Measurements from ENCODE around the gene MAPK8IP3. TPM values are rescaled to one million over a fixed set of nuclear protein-coding genes. Genes with fewer than 3 reads are reported as not detected.
A peak's percentile ranks its signal among the peaks of the same experiment; 100 is the strongest.
"Not testable (repeated sequence)": the region's sequence is repeated elsewhere in the genome, so short reads cannot be mapped to it uniquely, and the experiment has no call there.

The MAPK8IP3 gene
- polyA plus RNA-seq, 3 donors, result 28.6 to 39.6 (median 36.3) TPM

DNA sequence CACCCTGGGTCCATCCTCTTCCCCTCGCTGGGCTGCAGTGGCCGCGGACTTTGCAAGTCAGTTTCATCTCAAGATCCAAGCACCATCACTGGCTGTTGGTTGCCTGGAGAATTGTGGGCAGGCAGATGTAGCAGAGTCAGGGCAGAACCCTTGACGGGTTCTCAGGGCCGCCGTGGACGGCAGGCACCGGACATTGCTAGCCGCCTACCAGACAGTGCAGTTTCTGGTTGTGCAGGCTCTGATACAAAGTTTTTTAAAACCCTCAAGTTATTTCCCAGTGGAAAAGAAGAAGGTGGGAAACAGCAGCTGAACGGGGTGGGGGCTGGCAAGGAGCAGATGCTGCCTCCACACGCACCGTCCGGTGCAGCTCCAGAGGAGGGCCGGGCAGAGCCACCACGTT is 3.4 kb downstream of the MAPK8IP3 start:
- DNase-seq (ENCODE audit: low read depth in 3 of 3, low spot score in 2 of 3), result no peak

DNA sequence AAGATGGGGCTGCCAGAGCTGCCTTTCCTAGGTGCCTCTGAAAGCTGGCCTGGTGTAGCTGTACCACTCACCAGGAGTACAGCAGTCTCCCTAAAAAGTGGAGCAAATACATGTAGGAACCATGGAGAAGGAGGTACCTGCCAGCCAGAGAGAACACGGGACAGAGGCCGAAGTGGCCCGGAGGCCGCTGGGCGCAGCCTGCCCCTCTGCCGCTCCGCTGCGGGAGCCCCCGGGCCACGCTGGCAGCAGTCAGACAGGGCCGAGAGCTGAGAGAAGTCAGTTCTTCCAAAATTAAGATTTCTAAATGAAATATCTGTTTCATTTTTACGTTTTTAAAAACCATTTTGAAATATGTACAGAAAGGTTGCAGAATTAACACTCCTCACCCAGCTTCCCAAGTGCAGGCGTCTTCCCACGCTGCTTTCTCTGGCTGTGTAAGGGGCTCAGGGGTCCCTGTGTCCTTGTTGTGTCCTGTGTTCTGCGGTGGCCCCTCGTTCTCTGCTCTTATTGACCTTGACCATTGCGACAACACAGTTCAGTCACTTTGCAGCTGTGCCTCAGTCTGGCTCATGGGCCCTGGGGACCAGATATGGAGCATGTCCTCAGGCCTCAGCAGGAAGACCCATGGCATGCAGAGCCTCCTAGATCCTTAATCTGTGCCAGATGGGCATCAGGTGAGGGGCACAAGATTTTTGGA is 5.0 kb downstream of the MAPK8IP3 start:
- DNase-seq (ENCODE audit: low read depth in 3 of 3, low spot score in 2 of 3), result no peak

DNA sequence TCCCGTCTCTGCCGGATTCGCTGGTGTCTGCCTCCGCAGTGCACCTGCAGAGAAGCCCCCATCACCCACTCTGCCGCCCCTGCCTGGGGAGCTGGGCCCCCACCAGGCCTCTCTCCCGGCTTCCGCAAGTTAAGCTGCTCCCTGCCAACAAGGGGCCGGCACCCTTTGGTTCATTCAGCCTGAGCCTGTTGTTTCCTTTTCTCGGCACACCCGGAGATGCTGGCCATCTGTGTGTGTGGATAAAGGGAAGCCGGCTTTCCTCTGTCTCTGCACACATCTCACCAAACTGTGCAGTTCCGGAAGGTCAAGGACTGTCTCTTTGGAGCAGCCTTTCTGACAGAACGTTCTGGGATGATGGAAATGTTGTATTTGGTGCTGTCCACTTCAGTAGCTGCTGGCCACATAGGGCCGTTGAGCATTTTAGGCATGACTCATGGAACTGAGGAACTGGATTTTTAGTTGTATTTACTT is 6.8 kb downstream of the MAPK8IP3 start:
- DNase-seq (ENCODE audit: low read depth in 3 of 3, low spot score in 2 of 3), result no peak

DNA sequence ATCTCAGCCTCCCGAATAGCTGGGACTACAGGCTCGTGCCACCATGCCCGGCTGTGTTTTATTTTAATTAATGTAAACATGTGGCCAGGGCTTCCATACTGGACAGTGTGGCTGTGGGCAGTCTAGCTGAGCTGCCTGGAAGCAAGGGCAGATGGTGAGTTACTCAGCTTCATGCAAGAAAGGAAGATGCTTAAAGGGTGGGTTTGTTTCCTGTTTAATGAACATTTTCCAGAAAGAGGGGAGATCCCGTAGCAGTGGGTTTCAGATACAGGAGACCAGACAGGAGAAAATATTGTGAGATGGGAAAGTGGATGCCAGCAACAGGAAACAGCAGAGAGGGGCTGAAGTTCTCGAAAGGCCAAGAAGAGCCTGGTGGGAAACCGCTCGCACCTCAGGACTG is 7.3 kb downstream of the MAPK8IP3 start:
- DNase-seq (ENCODE audit: low read depth in 3 of 3, low spot score in 2 of 3), result no peak

DNA sequence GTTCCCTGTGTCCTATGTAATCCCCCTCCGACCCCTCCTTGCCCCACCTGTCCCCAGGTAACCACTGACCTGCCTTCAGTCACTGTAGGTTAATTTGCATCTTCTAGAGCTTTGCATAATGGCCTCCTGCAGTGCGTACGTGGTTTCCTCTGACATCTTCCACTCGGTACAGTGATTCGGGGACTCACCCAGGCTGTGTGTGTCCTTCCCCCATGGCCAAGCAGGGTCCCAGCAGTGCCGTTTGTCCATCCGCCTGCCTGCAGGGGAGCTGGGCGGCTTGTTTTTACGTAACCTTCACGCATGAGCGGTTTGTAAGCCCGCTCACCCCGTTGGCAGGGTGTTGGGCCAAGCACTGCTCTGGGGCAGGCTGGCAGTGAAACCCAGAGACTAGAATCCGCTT is 7.9 kb downstream of the MAPK8IP3 start:
- DNase-seq (ENCODE audit: low read depth in 3 of 3, low spot score in 2 of 3), result peak in 1 of 3 donors; percentile 17

DNA sequence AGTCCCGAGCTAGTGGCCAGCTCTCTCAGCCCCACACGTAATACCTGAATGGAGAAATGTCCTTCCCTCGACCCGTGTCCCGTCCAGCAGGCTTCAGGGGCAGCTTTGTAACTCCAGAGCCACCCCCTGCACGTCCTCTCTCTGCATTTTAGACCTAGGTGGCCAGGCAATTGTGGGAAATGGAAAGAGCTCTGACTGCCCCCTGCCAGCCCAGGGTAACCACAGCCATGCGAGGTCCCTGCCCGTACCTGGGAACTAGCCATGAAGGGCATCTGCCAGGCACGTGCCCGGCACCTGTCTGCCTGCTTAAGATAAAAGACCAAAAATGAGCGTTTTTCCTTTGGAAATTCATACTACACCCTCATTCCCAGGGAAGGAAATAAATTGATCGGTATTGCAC is 9.2 kb downstream of the MAPK8IP3 start:
- no peak for DNase-seq (ENCODE audit: low read depth in 3 of 3, low spot score in 2 of 3)

DNA sequence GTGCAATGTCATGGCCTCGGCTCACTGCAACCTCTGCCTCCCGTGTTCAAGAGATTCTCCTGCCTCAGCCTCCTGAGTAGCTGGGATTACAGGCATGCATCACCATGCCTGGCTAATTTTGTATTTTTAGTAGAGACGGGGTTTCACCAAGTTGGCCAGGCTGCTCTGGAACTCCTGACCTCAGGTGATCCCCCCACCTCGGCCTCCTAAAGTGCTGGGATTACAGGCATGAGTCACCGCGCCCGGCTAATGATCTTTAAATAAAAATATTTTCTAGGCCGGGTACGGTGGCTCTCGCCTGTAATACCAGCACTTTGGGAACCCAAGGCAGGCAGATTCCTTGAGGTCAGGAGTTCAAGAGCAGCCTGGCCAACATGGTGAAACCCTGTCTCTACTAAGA is 12.2 kb downstream of the MAPK8IP3 start:
- not testable (repeated sequence) for DNase-seq (ENCODE audit: low read depth in 3 of 3, low spot score in 2 of 3)

DNA sequence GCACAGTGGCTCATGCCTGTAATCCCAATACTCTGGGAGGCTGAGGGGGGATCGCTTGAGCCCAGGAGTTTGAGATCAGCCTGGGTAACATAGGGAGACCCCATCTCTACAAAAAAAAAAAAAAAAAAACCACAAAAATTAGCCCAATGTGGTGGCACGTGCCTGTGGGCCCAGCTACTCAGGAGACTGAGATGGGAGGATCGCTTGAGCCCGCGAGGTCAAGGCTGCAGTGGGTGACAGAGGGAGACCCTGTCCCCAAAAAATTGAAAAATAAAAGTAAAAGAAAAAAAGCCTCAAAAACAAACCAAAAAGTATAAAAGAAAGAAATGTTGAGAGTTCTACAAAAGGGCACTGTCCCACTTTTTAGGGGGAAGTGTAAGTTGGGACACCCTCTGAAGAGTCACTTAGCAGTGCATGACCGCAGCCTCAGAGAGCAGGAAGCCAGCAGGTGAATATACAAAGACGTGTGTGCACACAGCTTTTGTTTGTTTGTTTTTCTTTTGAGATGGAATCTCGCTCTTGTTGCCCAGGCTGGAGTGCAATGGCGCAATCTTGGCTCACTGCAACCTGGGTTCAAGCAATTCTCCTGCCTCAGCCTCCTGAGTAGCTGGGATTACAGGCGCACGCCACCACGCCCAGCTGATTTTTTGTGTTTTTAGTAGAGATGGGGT is 13.7 kb downstream of the MAPK8IP3 start:
- DNase-seq (ENCODE audit: low read depth in 3 of 3, low spot score in 2 of 3), result not testable (repeated sequence)

DNA sequence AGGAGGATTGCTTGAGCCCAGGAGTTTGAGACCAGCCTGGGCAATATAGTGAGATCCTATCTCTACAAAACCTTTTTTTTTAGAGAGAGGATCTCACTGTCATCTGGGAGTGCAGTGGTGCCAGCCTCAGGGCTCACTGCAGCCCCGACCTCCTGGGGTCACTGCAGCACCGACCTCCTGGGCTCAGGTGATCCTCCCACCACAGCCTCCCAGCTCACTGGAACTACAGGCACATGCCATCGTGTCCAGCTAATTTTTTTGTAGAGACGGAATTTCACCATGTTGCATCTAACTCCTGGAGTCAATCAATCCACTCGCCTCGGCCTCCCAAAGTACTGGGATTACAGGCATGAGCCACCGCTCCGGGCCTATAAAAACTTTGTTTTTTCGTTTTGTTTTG is 15.4 kb downstream of the MAPK8IP3 start:
- no peak for DNase-seq (ENCODE audit: low read depth in 3 of 3, low spot score in 2 of 3)

DNA sequence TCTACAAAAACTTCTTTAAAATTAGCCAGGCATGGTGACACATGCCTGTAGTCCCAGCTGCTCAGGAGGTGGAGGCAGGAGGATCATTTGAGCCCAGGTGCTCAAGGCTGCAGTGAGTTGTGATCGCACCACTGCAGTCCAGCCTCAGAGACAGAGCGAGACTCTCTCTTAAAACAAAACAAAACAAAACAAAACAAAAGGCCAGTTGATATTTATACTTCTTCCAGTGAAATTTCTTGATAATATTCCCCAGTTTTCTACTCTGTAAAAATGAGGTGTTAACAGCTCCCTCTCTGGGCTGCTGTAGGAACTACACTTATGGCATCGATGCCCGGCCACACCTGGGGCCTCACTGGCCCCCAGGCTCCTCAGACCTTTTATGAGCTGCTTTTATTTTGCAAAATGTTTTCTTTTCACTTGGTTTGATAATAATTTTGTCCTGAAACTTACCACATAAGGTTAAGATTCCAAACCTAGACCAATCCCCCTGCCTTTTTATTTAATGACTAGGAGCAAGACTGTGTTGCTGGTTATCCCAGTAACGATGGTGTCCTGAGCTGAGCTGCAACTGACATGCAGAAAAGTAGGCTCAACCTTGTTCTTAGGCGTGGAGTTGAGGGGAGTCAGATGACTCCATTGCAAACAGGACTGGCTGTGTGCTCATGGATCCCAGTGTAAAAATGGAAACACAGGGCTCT is 17.6 kb downstream of the MAPK8IP3 start:
- DNase-seq (ENCODE audit: low read depth in 3 of 3, low spot score in 2 of 3), result no peak

DNA sequence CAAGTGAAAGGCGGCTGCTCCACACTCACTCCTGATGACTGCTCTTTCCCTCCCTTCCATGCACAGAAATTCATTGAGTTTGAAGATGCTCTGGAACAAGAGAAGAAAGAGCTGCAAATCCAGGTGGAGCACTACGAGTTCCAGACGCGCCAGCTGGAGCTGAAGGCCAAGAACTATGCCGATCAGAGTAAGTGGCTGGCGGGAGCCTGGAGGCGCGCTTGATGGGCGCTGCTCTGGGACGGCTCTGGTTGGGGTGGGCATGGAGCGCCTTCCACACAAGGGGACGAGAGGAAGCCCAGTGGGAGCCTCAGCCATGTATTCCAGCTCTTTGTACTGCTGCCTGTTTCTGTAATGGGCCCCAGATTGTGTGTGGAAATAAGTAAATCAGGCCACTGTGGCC is 18.5 kb downstream of the MAPK8IP3 start:
- no peak for DNase-seq (ENCODE audit: low read depth in 3 of 3, low spot score in 2 of 3)

DNA sequence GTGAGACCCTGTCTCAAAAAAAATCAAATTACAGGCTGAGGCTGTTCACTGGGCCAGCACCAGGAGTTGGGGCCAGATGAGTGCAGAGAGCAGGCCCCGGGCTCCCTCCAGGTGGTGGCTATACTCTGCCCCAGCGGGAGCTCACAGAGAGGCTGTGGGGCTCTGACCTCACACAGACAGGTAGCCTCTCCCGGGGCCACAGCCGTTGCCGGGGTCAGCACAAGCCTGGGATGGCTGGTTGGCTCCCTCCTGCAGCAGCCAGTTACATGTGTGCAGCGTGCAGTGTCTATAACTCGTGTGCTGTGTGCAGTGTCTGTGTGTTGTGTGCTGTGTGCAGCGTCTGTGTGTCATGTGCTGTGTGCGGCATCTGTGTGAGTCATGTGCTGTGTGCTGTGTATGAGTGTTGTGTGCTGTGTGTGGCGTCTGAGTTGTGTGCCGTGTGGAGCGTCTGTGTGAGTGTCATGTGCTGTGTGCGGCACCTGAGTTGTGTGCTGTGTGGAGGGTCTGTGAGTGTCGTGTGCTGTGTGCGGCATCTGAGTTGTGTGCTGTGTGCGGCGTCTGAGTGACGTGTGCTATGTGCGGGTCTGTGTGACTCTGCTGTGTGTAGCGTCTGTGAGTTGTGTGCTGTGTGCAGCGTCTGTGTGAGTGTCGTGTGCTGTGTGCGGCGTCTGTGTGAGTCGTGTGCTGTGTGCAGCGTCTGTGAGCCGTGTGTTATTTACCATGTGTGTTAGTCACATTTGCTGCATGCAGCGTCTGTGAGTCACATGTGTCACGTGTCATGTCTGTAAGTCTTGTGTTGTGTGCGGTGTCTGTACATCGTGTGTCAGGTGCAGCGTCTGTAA is 20.9 kb downstream of the MAPK8IP3 start:
- no peak for DNase-seq (ENCODE audit: low read depth in 3 of 3, low spot score in 2 of 3)

DNA sequence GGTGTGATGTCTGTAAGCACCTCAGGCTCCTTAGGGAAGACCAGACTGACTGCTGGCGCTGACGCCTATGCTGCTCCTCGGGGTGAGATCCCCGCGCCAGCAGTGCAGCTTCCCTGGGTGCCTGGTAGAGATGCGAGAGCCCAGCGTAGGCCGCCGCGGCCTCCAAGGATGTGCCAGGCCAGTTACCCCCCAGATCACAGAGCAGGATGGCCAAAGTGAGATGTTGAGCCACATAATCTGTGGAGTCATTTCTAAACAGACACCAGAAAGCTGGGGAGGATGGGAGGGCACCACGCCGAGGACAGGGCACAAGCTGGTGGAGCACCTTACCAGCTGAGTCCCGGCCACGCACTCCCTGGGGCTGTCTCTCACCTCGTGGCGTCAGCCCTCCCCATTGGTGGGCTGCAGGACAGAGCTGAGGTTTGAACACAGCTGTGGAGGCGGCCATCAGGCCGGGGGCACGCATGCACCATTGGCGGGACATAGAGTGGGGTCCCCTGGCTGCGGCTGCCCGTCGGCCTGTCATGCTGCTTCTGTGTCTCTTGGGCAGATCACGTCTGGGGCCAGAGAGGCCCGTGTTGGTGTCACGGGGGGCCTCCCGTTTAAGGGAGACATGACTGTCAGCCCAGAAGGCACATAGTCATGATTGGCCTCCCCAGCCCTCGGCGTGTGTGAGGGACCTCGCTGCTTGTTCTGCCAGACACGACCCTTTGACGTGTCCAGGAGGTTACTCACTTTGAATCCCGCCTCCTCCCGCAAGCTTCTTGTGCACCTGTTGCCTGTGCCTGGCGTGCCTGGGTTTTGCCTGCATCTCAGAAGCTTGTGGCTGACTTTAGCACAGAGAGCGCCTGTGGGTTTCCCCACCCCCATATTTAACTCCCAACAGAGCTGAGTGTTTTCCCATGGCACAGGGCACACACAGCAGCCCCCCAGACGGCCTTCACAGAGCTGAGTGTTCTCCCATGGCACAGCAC is 21.9 kb downstream of the MAPK8IP3 start:
- no peak for DNase-seq (ENCODE audit: low read depth in 3 of 3, low spot score in 2 of 3)

DNA sequence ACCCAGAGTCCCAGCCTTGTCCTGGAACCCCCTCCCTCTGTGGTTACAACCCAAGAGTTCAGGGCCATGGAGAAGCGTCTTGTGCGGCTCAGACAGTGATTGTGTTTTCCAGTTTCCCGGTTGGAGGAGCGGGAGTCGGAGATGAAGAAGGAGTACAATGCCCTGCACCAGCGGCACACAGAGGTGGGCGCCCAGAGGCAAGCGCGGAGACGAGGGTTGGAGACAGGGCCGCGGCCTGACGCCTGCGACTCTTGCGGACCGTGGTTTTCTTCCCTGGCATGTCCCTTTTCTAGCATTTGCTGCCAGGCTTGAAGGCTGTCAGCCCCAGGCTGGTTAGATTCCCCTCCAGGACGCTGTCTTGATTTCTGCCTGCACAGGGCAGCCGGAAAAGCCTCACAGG is 23.0 kb downstream of the MAPK8IP3 start:
- DNase-seq (ENCODE audit: low read depth in 3 of 3, low spot score in 2 of 3), result no peak

DNA sequence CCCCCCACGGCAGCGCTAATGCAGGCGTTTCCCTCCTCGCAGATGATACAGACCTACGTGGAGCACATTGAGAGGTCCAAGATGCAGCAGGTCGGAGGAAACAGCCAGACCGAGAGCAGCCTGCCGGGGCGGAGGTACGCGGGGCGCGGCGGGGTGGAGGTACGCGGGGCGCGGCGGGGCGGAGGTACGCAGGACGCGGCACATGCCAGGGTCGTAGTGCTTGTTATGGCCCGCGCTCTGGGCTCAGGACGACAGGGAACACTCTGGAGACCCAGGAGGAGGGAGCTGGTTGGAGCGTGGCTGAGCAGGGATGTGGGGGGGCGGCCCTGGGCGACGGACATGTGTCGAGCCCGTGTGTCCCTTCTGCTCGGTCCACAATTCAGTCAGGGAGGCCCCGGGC is 23.4 kb downstream of the MAPK8IP3 start:
- no peak for DNase-seq (ENCODE audit: low read depth in 3 of 3, low spot score in 2 of 3)

DNA sequence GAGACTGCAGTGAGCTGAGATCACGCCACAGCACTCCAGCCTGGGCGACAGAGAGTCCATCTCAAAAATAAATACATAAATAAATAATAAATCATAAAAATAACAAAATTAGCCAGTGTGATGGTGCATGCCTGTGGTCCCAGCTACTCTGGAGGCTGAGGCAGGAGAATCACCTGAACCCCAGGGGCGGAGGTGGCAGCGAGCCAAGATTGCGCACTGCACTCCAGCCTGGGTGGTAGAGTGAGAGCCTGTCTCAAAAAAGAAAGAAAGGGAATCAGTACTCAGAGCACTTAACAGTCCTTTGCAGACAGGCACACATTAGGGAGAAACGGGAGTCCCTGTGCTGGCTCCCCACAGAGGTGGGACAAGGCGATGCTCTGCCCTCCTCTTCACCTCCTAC is 25.1 kb downstream of the MAPK8IP3 start:
- no peak for DNase-seq (ENCODE audit: low read depth in 3 of 3, low spot score in 2 of 3)

DNA sequence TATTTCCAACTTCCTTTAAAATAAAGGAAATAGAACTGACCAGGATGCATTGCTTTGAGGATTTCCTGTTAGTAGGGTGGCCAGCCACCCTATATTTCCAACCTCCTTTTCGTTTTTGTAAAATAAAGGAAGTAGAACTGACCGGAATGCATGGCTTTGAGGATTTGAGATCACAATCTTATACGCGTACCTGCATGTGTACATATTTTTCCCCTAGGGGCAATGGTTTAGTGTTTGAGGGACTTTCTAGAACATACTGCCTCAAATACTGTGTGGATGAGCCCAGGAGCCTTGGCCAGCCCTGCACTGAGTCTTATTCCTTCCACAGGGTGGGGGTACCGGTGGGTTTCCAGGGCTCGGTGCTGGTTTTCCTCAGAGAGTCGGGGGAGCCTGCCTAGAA is 25.6 kb downstream of the MAPK8IP3 start:
- no peak for DNase-seq (ENCODE audit: low read depth in 3 of 3, low spot score in 2 of 3)

DNA sequence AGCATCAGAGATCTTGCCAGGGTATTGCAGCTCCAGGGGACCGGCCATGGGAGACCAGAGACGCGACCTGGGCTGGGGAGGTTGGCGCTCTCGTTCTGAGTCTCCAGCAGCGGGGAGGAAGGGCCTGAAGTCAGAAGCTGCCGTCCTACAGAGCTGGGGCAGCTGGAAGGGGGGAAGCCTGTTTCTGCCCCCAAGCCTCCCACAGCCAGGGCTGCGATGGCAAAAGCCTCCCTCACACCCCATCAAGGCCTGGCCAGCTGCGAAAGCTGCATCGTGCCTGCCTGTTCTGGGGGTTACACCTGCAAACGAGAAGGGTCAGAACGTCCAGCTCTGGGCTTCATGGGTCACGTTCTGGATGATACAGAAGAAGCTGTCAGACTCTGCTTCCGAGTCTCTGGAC is 26.1 kb downstream of the MAPK8IP3 start:
- DNase-seq (ENCODE audit: low read depth in 3 of 3, low spot score in 2 of 3), result no peak

DNA sequence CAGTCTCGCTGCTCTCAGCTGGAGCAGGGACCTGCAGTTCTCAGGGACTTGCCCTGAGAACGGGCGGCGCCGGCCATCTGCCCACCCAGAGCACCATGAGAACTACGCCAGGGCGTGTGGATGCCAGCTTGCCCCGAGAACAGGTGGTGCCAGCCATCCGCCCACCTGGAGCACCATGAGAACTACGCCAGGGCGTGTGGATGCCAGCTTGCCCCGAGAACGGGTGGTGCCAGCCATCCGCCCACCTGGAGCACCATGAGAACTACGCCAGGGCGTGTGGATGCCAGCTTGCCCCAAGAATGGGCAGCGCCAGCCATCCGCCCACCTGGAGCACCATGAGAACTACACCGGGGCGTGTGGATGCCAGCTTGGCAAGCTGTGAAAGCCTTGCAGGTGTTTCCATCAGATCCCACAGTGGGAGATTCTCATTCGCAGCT is 26.6 kb downstream of the MAPK8IP3 start:
- not testable (repeated sequence) for DNase-seq (ENCODE audit: low read depth in 3 of 3, low spot score in 2 of 3)

DNA sequence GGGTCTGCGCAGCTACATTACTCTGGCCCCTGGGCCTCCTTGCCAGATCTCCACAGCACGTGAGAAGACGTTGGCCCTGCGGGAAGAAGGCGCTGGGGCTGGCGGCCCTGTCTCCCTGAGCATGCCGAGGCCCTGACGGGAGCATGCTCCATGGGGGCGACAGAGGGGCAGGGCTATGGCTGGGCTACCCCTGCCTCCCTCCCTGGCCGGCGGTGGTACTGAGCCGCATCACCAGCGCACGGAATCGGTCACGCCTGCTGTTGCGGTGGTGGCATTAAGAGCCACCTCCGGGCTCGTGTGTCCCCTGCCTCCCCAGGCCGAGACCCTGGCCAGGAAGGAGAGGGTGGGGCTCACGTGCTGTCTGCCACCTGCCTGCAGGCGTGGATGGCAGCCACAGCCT is 28.1 kb downstream of the MAPK8IP3 start:
- no peak for DNase-seq (ENCODE audit: low read depth in 3 of 3, low spot score in 2 of 3)

Data from right renal cortex interstitium (tissue), 3 donors.